HG03565 (cell line): Measurements from ENCODE around the gene RNASE4.
"Not testable (repeated sequence)": the region's sequence is repeated elsewhere in the genome, so short reads cannot be mapped to it uniquely, and the experiment has no call there.

ENCODE experiments used
- ATAC-seq: cut with Tn5 transposase; IDR thresholded peaks from one replicate; pipeline ENCODE4 v1.9.1; 2021; ENCODE audit warnings: mild to moderate bottlenecking, moderate library complexity; ENCODE audit not compliant: unreplicated experiment

RNASE4 gene, protein sequence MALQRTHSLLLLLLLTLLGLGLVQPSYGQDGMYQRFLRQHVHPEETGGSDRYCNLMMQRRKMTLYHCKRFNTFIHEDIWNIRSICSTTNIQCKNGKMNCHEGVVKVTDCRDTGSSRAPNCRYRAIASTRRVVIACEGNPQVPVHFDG

DNA sequence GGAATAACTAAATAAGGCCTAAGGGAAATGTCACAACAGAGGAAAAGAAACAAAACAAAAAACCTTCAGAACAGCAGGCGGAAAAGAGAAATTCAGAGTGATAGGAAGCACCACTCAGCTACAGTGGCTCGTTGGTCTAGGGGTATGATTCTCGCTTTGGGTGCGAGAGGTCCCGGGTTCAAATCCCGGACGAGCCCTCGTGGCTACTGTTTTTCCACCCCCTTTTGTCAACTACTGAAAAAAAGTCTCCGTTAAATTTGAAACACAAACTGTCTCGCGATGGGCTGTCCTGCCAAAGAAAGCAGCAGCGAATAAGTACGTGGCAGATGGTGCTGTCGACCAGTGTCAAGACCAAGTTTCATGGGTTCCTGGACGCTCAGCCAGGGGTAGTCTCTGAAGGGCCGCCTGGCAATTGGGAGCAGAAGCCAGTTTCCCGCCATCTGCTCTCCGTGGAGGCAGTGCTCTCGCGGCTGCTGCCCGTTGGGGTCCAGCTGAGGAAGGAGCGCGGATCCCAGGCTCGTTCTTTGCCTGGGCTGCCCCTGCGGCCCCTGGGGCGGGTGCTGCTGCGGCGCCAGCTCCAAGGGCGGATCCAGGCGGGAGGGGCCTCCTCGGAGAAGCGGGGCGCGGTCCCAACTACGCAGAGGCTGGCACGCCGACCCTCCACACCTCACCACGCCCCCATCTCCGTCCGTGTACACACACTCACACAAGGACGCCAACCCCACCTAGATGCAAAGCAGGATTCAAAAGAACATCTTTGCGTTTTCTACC, at the start of gene RNASE4:
TSS of gene RNASE4 (plus strand) at position 670 of the 771 bp plus-strand sequence. CDS start 14,812 bp downstream, outside the sequence.
- ATAC-seq = peak; percentile 17

DNA sequence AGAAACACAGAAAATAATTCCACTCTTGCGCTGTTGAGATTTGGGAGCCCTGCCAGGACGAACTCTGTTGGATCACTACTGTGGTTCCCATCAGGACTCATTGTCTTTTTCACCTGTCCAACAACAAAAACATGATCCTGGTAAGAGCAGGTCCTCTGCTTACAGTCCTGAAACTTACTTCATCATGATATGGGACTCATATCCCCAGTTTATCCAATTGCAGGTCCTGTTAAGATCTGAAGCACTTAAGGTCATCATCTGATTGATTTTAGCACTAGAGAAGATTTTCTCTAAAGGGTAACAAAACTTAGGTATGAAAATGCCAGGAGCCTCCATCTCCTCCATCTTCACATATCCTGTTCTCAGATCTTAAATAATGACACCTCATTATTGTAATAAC, 42.8 kb upstream of the RNASE4 start, which contains the start of gene OR6S1:
TSS of gene OR6S1 (minus strand) at position 101 of the 400 bp plus-strand sequence. CDS start at position 101, 0 bp downstream.
- ATAC-seq = no peak

DNA sequence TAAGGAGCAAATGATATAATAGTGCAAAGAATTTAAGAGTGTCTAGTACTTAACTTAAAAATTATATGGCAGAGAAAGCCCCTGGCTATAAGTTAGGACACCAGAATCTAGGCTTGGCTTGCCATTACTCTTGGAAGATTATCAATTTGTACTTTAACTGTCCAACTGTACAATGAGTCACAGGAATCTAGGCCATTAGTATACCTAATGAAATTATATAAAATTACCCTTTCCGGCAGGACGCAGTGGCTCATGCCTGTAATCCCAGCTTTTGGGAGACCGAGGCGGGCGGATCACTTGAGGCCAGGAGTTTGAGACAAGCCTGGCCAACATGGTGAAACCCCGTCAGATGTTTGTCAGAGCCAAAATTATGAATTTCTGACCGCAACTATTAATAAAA, 42.2 kb upstream of the RNASE4 start:
- ATAC-seq = no peak

DNA sequence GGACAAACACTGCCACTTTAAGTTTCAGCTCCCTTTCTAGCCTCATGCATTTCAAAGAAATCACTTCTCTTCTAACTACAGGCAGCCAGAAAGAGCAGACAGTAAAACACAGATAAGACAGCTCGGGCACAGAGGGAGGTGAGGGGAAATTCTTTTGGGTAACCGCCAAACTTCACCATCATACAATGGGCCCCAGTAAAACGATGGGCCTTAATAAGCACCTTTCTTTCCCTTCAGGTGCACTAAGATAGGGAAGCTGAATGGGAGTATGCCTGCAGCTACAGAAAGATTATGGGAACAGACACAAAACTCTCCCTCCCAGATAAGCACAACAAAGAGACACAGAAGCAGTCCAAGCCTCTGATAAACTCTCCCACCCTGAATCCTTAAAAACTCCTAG, 41.6 kb upstream of the RNASE4 start:
- ATAC-seq = not testable (repeated sequence)

DNA sequence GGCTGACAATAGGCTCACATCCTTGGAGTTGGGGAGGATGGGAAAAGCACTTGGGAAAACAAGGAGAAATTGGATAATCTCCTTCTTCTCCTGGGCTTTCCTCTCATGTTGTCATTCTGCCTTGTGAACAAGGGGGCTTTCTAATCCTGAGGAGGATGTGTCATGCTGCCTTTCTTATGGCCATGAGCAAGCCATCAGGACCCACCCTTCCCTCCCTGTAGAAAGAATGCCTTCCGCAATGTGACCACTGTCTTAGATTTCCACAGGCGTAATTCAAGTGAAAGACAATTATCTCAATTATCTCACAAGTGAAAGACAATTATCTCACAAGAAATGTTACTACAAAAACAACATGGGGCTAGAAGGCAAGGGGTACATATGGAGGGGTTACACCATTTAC, 39.8 kb upstream of the RNASE4 start:
- no peak for ATAC-seq

DNA sequence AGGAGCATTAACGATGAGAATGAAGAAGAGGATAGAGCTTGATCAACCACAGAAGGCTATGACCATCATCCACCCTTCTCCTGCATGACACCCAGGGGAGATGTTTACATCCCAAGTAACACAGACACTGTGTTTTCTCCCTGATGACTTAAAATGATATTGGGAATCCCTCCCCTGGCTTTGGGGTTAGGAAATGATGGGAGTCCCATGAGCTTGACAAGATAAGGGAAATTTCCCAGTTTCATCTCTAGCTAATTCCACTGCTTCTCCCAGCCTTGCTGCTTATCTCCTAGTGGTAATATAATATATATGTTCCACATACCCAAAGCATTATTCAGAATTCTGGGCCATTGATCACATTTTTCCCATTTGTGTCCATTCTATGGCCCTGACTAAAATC, 38.9 kb upstream of the RNASE4 start:
- ATAC-seq = no peak

DNA sequence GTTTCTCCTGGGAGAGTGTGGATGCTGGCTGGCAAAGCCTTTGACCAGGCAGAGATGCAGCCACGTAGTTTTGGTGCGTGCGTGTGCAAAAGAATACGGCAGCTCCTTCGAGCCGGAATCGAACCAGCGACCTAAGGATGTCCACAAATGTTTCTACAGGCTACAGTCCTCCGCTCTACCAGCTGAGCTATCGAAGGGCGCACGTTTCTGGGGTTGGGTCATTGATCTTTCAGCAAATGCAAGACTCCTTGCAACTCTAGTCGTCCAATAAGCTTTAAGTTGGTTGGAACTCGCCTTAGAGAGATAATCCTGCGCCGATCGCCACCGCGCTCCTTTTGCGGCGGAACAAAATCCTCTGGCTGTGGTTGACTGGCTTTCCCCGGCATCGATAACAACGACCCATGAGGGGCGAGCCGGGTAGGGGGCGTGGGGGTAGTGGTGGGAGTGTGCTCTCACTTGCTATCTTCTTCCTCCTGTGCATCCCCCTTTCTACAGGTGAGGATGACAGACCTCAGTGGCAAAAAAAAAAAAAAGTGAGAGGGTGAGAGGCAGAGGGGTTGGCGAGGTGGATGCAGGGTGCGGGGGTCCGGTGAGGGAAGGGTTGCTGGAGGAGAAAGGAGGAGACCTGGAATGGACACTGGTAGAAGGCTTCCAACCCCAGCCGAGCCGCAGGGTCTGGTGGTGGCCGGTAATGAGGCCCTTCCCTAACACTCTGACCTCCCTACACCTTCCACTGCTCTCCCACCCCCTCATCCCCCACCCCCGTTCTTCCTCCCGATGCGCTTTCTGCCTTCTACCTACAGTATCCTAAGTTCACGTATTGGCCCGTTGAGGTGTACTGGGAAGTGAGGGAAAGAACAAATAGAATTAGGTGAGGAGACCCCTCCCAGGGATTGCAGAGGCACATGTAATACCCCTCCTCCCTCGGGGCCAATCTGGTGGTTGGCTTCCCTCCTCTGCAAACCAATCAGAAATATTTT, 31.1 kb upstream of the RNASE4 start:
- peak; percentile 42 for ATAC-seq

DNA sequence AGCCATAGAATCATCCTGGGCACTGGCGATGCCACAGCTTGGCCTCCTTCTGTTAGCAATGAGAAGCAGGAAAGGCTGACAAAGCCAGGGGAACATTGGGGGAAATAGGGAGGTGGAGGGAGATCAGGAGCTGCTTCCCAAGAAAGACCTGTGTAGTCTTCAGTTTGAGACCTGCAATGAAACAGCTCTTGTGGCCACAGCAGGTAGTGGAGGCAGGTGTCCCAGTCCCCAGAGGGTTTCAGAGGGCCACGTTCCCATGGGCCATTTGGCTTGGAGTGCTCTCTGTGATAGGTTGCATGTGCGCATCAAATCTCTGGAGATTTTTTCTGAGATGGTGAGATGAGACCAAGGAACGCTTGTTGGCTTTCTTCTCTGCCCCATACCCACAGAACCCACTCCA, 28.5 kb upstream of the RNASE4 start:
- ATAC-seq = no peak

DNA sequence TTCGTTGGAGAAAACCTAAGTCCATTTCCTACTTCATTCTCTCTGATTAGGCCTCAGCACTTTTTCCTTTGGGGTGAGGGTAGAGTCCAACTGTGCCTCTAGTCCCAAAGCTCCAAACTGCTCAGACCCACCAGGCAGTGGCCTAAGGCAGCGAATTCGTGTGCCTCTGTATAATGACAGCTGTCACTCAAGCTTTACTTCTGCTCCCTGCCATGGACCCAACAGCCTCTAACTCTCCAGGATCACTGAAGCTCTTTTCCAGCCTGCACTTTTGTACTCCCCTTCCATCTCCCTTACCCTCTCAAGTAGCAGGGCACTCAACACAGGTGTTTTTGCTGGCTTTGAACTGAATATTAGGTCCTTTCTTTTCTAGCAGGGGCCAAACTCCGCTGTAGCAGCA, 28.1 kb upstream of the RNASE4 start:
- ATAC-seq = no peak

DNA sequence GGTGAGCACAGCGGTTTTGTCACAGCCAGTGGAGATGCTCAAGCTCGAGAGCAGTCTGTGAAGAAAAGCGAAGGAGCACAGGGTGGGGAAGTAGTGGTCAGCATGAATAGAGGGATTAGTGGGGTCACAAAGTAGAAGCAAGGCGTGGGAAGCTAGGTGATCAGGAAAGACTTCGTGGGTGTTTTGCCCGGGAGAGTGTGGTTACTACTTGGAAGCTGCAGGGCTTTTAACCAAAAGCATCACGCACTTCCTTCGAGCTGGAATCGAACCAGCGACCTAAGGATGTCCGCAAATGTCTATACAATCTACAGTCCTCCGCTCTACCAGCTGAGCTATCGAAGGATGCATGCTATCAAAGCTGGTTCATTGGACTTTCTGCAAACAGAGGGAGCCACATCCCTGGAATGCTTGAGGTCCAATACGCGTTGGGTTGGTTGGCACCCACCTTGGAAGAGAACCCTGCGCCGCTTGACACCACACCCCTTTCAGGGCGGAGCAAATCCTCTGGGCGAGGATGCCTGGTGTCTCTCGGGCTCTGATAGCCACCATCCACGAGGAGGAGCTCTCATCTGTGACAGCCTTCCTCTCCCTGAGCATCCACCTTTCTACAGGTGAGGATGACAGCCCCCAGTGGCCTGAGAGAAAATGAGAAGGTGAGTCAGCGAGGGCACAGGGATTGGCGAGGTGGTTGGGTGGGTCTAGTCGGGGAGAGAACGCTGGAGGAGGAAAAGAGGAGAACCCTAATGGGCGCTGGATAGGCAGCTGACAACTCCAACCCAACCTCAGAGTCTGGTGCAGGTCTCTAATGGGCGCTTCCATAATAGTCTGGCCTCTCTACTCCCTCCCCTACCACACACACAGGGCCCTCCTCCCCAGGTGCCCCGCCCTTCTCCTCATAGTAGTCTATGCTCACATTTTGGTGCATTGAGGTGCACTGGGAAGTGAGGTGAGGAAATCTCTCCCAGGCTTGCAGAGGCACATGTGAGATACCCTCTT, 26.8 kb upstream of the RNASE4 start:
- no peak for ATAC-seq

DNA sequence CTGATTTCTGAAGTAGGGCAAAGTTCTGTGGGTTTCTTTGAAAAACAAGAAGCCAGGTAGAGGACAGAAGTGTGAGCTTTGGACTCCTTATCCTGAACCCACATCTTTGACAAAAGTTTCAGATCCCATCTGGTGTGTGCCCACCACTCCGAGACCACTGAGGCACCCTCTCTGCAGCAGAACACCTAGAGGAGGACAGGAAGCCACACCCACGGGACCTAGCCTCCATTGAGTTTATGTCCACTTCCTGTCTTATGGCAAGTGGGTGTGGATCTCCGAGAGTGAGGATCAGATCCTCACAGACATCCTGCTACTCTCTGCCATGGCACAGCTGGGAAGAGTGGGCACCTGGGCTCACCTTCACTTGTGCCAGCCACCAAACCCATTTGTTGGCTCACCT, 26.1 kb upstream of the RNASE4 start:
- no peak for ATAC-seq

DNA sequence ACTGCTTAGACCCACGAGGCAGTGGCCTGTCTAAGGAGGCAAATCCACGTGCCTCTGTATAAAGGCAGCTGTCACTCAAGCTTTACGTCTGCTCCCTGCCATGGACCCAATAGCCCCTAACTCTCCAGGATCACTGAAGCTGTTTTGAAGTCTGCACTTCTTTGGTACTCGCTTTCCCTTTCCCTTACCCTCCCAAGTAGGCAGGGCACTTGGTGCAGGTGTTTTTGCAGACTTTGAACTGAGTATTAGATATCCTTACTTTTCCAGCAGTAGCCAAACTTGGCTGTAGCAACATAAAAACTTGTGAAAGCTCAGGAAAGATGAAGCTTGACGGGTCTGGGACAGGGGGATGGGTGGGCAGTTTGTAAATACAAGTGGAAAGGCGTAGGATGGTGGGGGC, 25.0 kb upstream of the RNASE4 start:
- no peak for ATAC-seq

DNA sequence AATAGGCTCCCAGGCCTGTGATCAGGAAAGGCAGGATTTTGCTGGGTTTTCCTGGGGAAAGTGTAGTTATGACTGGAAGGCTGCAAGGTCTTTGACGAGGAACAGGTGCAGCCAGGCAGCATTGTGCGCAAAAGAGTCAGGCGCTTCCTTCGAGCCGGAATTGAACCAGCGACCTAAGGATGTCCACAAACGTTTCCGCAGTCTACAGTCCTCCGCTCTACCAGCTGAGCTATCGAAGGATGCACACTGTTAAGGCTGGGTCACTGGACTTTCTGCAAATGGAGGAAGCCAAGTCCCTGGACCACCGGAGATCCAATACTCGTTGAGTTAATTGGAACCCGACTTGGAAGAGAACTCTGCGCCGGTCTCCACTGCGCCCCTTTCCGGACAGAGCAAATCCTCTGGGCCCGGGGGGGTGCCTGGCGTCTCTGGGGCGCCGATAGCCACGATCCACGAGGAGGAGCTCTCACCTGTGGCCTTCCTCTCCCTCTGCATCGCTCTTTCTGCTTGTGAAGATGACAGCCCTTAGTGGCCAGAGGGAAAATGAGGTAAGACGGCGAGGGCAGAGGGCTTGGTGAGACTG, 24.5 kb upstream of the RNASE4 start:
- ATAC-seq = no peak

DNA sequence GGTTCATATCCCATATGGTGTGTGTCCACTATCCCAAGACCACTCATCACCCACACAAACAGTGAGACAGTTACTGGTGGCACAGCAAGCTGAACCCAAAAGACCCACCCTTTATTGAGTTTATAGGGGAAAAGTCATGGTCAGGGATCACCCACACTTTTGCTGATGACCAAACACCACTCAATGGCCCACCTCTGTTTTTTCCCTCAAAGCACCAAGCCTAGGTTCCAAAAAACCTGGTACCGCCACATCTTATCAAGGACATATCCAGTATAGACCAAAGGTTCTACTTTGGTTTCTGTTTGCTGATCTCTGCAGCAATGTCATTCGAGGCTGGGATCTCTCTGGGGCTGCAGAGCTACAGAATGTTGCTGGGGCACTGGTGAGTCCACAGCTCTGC, 23.2 kb upstream of the RNASE4 start:
- no peak for ATAC-seq

DNA sequence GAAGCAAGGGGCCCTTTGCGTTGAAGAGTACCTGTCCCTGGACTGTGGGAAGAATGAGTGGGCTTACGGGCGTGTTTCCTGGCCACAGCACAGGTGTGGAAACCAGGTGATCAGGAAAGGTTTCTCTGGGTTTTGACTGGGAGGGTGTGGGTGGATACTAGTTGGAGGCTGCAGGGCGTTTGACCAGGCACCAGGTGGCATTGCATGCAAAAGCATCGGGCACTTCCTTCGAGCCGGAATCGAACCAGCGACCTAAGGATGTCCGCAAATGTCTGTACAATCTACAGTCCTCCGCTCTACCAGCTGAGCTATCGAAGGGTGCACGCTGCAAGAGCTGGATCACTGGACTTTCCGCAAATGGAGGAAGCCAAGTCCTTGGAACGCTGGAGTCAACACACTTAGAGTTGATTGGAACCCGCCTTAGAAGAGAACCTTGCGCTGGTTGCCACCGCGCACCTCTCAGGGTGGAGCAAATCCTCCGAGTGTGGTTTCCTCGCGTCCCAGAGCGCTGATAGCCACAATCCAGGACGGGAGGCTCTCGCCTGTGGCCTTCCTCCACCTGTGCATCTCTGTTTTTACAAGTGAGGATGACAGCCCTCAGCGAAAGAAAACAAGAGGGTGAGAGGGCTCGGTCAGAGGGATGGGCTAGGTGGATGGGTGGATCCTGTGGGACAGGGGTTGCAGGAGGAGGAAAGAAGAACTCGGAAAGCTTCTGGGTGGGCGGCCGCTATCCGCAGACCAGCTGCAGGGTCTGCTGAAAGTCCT, 21.2 kb upstream of the RNASE4 start:
- peak; percentile 42 for ATAC-seq

DNA sequence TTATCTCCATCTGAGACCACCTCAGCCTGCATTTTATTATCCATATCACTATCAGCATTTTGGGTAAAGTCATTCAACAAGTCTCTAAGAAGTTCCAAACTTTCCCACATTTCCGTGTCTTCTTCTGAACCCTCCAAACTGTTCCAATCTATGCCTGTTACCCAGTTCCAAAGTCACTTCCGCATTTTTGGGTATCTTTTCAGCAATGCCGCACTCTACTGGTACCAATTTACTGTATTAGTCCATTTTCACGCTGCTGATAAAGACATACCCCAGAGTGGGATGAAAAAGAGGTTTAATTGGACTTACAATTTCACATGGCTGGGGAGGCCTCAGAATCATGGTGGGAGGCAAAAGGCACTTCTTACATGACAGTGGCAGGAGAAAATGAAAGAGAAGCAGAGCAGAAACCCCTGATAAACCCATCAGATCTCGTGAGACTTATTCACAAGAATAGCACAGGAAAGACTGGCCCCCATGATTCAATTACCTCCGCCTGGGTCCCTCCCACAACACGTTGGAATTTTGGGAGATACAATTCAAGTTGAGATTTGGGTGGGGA, 17.9 kb upstream of the RNASE4 start:
- ATAC-seq = not testable (repeated sequence)

DNA sequence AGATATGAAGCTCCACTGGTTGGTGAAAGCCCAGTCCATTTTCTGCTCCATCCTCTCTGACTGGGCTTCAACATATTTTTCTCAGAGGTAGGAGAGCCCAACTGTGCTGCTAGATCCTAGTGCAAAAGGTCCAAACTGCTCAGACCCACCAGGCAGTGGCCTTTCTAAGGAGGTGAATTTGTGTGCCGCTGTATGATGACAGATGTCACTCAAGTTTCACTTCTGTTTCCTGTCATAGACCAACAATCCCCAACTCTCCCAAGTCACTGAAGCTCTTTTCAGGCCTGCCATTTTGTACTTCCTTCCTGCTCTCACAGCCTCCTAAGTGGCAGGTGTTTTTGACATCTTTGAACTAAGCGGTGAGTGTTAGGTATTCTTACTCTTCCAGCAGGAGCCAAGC, 16.4 kb upstream of the RNASE4 start:
- ATAC-seq = peak; percentile 81

DNA sequence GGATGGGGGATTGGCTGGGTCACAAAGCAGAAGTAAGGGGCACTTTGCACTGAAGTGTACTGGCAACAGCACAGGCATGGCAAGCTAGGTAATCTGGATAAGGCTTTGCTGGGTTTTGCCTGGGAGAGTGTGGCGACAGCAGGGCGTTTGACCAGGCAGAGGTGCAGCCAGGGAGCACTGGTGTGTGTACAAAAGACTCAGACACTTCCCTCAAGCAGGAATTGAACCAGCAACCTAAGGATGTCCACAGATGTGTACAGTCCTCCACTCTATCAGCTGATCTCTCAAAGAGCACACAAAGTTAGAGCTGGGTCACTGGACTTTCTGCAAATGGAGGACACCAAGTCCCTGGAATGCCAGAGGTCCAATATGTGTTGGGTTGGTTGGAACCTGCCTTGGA, 15.4 kb upstream of the RNASE4 start:
- ATAC-seq = no peak
